H1 (cell line): ENCODE measurements around the gene ABHD16B. TPM values are rescaled to one million over a fixed set of nuclear protein-coding genes. Genes with fewer than 3 reads are reported as not detected.

ENCODE experiments used
- CHD2 ChIP-seq: IDR thresholded peaks from 2 replicates; pipeline ENCODE4 v1.6.1; 2012; ENCODE audit warnings: low read length, improper control_type of control experiment
- CREB1 ChIP-seq: IDR thresholded peaks from 2 replicates; pipeline ENCODE4 v1.6.1; 2012; ENCODE audit warnings: inconsistent platforms
- CTBP2 ChIP-seq: IDR thresholded peaks from 2 replicates; pipeline ENCODE4 v1.7.0; 2011; ENCODE audit warnings: borderline replicate concordance, mild to moderate bottlenecking, moderate library complexity, mixed read lengths, low read length; ENCODE audit not compliant: insufficient read depth, insufficient read length
- EGR1 ChIP-seq: IDR thresholded peaks from 2 replicates; pipeline ENCODE4 v1.6.1; 2011; ENCODE audit warnings: low read depth, low read length, borderline replicate concordance
- EP300 ChIP-seq, 2 experiments: IDR thresholded peaks; 1 replicate in 1 of 2; 2 replicates in 1 of 2; pipeline ENCODE4 v1.6.1; 2011 to 2012; ENCODE audit warnings: low read depth in 2 of 2, low read length in 2 of 2, mild to moderate bottlenecking in 2 of 2, borderline replicate concordance in 1 of 2, inconsistent platforms in 1 of 2, moderate library complexity in 1 of 2
- GTF2F1 ChIP-seq: IDR thresholded peaks from 2 replicates; pipeline ENCODE4 v1.6.1; 2012; ENCODE audit warnings: low read depth, low read length, improper control_type of control experiment, borderline replicate concordance
- KDM1A ChIP-seq: fragments of 200-600, 300-600 bp; sonication (generic); IDR thresholded peaks from 2 replicates; pipeline ENCODE4 v1.7.1; 2016; ENCODE audit warnings: mild to moderate bottlenecking, low read length, borderline replicate concordance
- PHF8 ChIP-seq: fragments of 200-600 bp; sonication (generic); conservative IDR thresholded peaks from 2 replicates; pipeline ENCODE4 v1.7.1; 2012; ENCODE audit warnings: low read depth, mild to moderate bottlenecking, inconsistent platforms, low read length, moderate library complexity
- POU5F1 ChIP-seq: IDR thresholded peaks from 2 replicates; pipeline ENCODE4 v1.6.1; 2011; ENCODE audit warnings: low read depth, mild to moderate bottlenecking, low read length, moderate library complexity
- RNF2 ChIP-seq: fragments of 200-900, 300-1000 bp; sonication (generic); IDR thresholded peaks from 2 replicates; pipeline ENCODE4 v1.7.1; 2016; ENCODE audit warnings: borderline replicate concordance, low read depth, mild to moderate bottlenecking, antibody characterized with exemption, low read length; ENCODE audit not compliant: poor library complexity, severe bottlenecking; ENCODE audit errors: missing control alignments
- SAP30 ChIP-seq: fragments of 300-600 bp; sonication (generic); IDR thresholded peaks from 2 replicates; pipeline ENCODE4 v1.7.1; 2012; ENCODE audit warnings: low read length, moderate library complexity, mild to moderate bottlenecking, inconsistent platforms; ENCODE audit not compliant: insufficient read depth, insufficient replicate concordance
- SP2 ChIP-seq: IDR thresholded peaks from 2 replicates; pipeline ENCODE4 v1.6.1; 2012; ENCODE audit warnings: mild to moderate bottlenecking, low read length, inconsistent platforms
- YY1 ChIP-seq: IDR thresholded peaks from 2 replicates; pipeline ENCODE4 v1.6.1; 2011; ENCODE audit warnings: low read depth, mild to moderate bottlenecking, low read length
- polyA plus RNA-seq, 7 experiments: library from polyadenylated mRNA; depleted of rRNA in 3 of 7; stranded (reverse) in 5 of 7; unstranded in 2 of 7; fragments of >200 nt in 5 of 7; fragments of 200-250 nt in 2 of 7; gene quantifications; 1 replicate in 5 of 7; 2 replicates in 1 of 7; 4 replicates in 1 of 7; pipeline versions ENCODE4 v1.2.1 to v1.2.3, GENCODE V29; 2011 to 2013; ENCODE audit warnings: missing spikeins in 2 of 7, mixed read lengths in 2 of 7
- total RNA-seq: library from RNA; stranded (reverse); fragmentation: NEBNext Ultra II Directional; extraction: Animal tissue kit (Norgen Biotek cat#: 25700); gene quantifications from 2 replicates; pipeline ENCODE4 v1.2.1, GENCODE V29; 2021
- TF ChIP-seq, protein P1 (sequence below), 3 experiments: IDR thresholded peaks; 1 replicate in 2 of 3; 2 replicates in 1 of 3; pipeline versions ENCODE4 v1.5.1 to v1.6.1; 2011; ENCODE audit warnings: low read length in 3 of 3, mild to moderate bottlenecking in 3 of 3, inconsistent platforms in 2 of 3, low read depth in 1 of 3, moderate library complexity in 1 of 3; ENCODE audit not compliant: insufficient read depth in 1 of 3; ENCODE audit errors: control extremely low read depth in 1 of 3
- TF ChIP-seq, protein P2 (sequence below): IDR thresholded peaks from 2 replicates; pipeline ENCODE4 v1.6.1; 2012; ENCODE audit warnings: inconsistent platforms

The ABHD16B gene
- total and polyA plus RNA-seq, 2 of the 8 experiments (the other 6 are each of a cell fraction or from before 2014, with no cell fraction given) = not detected

DNA sequence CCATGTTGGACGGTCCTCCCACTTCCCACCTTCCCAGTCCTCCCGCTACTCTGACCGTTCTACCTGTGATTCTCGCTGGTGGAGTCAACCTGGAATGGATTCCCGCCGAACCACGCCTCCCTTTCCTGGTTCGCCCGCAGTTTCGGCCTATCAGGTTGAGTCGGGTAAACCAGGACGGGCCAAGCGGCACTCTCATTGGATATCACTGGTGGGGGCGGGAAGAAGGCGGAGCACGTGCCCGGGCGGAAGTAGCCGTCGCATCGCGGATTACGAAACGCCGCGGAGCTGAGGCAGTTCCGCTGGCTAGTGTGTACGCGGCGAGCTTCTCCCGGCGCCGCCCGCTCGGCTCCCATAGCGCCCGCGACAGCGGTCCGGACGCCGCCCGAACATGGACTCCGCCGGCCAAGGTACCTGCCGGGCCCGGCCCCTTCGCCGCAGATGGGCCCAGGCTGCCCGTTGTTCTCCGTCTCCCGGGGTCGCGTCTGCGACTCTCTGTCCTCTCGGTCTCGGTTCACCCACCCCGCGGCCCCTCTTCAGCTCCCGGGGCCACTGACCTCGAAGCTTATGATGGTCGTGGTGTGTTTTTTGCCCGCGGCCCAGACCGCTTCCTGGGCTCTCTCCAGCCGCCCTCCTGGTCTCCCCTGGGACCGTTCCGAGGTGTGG, 3.8 kb downstream of the ABHD16B start, which contains the start of gene TPD52L2 (continued):
- TF ChIP-seq KDM1A (no peak), SP2 (peak; percentile 66), RNF2 (no peak), EGR1 (peak; percentile 5; the same call in 1 of the 2 replicates), POU5F1 (no peak), SAP30 (no peak), EP300 (IDR thresholded peaks at IDR 0.05; ENCODE audit: borderline replicate concordance in 1 of 2, low read depth in 2 of 2, low read length in 2 of 2) (no peak), GTF2F1 (no peak), YY1 (peak; percentile 94), PHF8 (peak; percentile 97), CHD2 (peak; percentile 87), CTBP2 (no peak), CREB1 (peak; percentile 97)
- TF ChIP-seq, protein P1, sequence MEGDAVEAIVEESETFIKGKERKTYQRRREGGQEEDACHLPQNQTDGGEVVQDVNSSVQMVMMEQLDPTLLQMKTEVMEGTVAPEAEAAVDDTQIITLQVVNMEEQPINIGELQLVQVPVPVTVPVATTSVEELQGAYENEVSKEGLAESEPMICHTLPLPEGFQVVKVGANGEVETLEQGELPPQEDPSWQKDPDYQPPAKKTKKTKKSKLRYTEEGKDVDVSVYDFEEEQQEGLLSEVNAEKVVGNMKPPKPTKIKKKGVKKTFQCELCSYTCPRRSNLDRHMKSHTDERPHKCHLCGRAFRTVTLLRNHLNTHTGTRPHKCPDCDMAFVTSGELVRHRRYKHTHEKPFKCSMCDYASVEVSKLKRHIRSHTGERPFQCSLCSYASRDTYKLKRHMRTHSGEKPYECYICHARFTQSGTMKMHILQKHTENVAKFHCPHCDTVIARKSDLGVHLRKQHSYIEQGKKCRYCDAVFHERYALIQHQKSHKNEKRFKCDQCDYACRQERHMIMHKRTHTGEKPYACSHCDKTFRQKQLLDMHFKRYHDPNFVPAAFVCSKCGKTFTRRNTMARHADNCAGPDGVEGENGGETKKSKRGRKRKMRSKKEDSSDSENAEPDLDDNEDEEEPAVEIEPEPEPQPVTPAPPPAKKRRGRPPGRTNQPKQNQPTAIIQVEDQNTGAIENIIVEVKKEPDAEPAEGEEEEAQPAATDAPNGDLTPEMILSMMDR (IDR thresholded peaks at IDR 0.05; ENCODE audit: control extremely low read depth in 1 of 3, insufficient read depth in 1 of 3, low read depth in 1 of 3, low read length in 3 of 3) = no peak
- TF ChIP-seq, protein P2, sequence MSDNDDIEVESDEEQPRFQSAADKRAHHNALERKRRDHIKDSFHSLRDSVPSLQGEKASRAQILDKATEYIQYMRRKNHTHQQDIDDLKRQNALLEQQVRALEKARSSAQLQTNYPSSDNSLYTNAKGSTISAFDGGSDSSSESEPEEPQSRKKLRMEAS = peak; percentile 99
